IMR-90 (cell line): Measurements from ENCODE around the gene CD55. TPM values are rescaled to one million over a fixed set of nuclear protein-coding genes. Genes with fewer than 3 reads are reported as not detected.
A peak's percentile ranks its signal among the peaks of the same experiment; 100 is the strongest.

ENCODE experiments used
- ATAC-seq: fragments of 200-7000 bp; cut with Tn5 transposase; 2 replicates; pipeline ENCODE4 v1.9.1; 2020; ENCODE audit warnings: low read depth, mild to moderate bottlenecking, moderate library complexity
- BruUV-seq: library from RNA; stranded (reverse); fragments of 400-500 nt; replicated peaks from 2 replicates; lab custom pipeline; 2021; lab: Mats Ljungman, UMichigan
- CTCF ChIA-PET: fragments of 300-600 bp; formaldehyde crosslinking; extraction: SDS; loops from one replicate; lab custom pipeline; 2021; ENCODE audit warnings: antibody characterized with exemption; lab: Yijun Ruan, JAX
- POLR2A ChIA-PET: fragments of 300-600 bp; sonication (Branson Sonifier 250); formaldehyde crosslinking; loops from one replicate; lab custom pipeline; 2022; ENCODE audit warnings: antibody characterized with exemption; ENCODE audit not compliant: unreplicated experiment; lab: Charles Lee
- DNase-seq: peaks from one replicate; pipeline ENCODE4 v3.0.0; 2013
- H2AFZ ChIP-seq: replicated peaks from 2 replicates; pipeline ENCODE3; 2013; ENCODE audit warnings: low read length, mild to moderate bottlenecking; ENCODE audit not compliant: poor library complexity
- H2AK5ac ChIP-seq: 2 replicates; pipeline ENCODE4 v1.6.1; 2013; ENCODE audit warnings: low read depth, low read length, inconsistent platforms
- H2AK9ac ChIP-seq: replicated peaks from 2 replicates; pipeline ENCODE3; 2013; ENCODE audit warnings: mild to moderate bottlenecking, low read depth, low read length, moderate library complexity; ENCODE audit not compliant: poor library complexity
- H2BK120ac ChIP-seq: 2 replicates; pipeline ENCODE4 v1.6.1; 2013; ENCODE audit warnings: low read depth, low read length, inconsistent platforms
- H2BK15ac ChIP-seq: 3 replicates; pipeline ENCODE4 v1.6.1; 2013; ENCODE audit warnings: low read depth, low read length, inconsistent platforms
- H2BK20ac ChIP-seq: 2 replicates; pipeline ENCODE4 v1.6.1; 2013; ENCODE audit warnings: low read depth, mild to moderate bottlenecking, inconsistent platforms, low read length, moderate library complexity
- H2BK5ac ChIP-seq: 2 replicates; pipeline ENCODE4 v1.6.1; 2013; ENCODE audit warnings: mild to moderate bottlenecking, low read depth, low read length, inconsistent platforms; ENCODE audit not compliant: poor library complexity, severe bottlenecking
- H3K14ac ChIP-seq: replicated peaks from 2 replicates; pipeline ENCODE4 v1.6.1; 2013; ENCODE audit warnings: low read depth, low read length, inconsistent platforms
- H3K18ac ChIP-seq: 2 replicates; pipeline ENCODE4 v1.6.1; 2013; ENCODE audit warnings: low read depth, low read length, control low read depth
- H3K23ac ChIP-seq: 2 replicates; pipeline ENCODE4 v1.6.1; 2013; ENCODE audit warnings: low read depth, low read length, inconsistent platforms
- H3K27ac ChIP-seq: 2 replicates; pipeline ENCODE4 v1.5.1; 2013; ENCODE audit warnings: mild to moderate bottlenecking, control low read depth, low read length; ENCODE audit not compliant: insufficient read depth
- H3K27me3 ChIP-seq: 2 replicates; pipeline ENCODE4 v1.6.1; 2013; ENCODE audit warnings: low read length; ENCODE audit not compliant: control insufficient read depth, insufficient read depth
- H3K36me3 ChIP-seq: 2 replicates; pipeline ENCODE4 v1.6.1; 2013; ENCODE audit warnings: low read length, mixed read lengths; ENCODE audit not compliant: control insufficient read depth, insufficient read depth
- H3K4ac ChIP-seq: 2 replicates; pipeline ENCODE4 v1.6.1; 2013; ENCODE audit warnings: low read depth, low read length, inconsistent platforms
- H3K4me1 ChIP-seq: 2 replicates; pipeline ENCODE4 v1.6.1; 2013; ENCODE audit warnings: low read length, mixed read lengths; ENCODE audit not compliant: control insufficient read depth, insufficient read depth
- H3K4me2 ChIP-seq: 2 replicates; pipeline ENCODE4 v1.6.1; 2013; ENCODE audit warnings: low read depth, mild to moderate bottlenecking, control low read depth, low read length, moderate library complexity
- H3K4me3 ChIP-seq: 2 replicates; pipeline ENCODE4 v1.5.1; 2013; ENCODE audit warnings: low read depth, mild to moderate bottlenecking, control low read depth, low read length, moderate library complexity; ENCODE audit not compliant: insufficient read depth
- H3K56ac ChIP-seq: 2 replicates; pipeline ENCODE4 v1.6.1; 2013; ENCODE audit warnings: low read length, inconsistent platforms; ENCODE audit not compliant: insufficient read depth; ENCODE audit errors: extremely low read depth
- H3K79me1 ChIP-seq, 2 experiments: 2 replicates each; pipeline ENCODE4 v1.6.1; 2013; ENCODE audit warnings: low read length in 2 of 2, inconsistent platforms in 1 of 2, low read depth in 1 of 2
- H3K9ac ChIP-seq: 2 replicates; pipeline ENCODE4 v1.6.1; 2013; ENCODE audit warnings: low read depth, low read length, control low read depth
- H3K9me1 ChIP-seq: 2 replicates; pipeline ENCODE4 v1.6.1; 2013; ENCODE audit warnings: low read length, inconsistent platforms; ENCODE audit not compliant: insufficient read depth
- H3K9me3 ChIP-seq: 2 replicates; pipeline ENCODE4 v1.6.1; 2013; ENCODE audit warnings: low read length; ENCODE audit not compliant: control insufficient read depth, insufficient read depth
- H4K20me1 ChIP-seq: 2 replicates; pipeline ENCODE4 v1.6.1; 2013; ENCODE audit warnings: low read length, inconsistent platforms; ENCODE audit not compliant: insufficient read depth
- H4K5ac ChIP-seq: 2 replicates; pipeline ENCODE4 v1.6.1; 2013; ENCODE audit warnings: mild to moderate bottlenecking, low read depth, low read length, control low read depth
- H4K8ac ChIP-seq, 2 experiments: 2 replicates each; pipeline ENCODE4 v1.6.1; 2013; ENCODE audit warnings: low read depth in 2 of 2, low read length in 2 of 2, control low read depth in 1 of 2, inconsistent platforms in 1 of 2
- H4K91ac ChIP-seq: 2 replicates; pipeline ENCODE4 v1.6.1; 2013; ENCODE audit warnings: low read depth, low read length, inconsistent platforms; ENCODE audit not compliant: insufficient read depth
- BHLHE40 ChIP-seq: fragments of 150-350 bp; IDR thresholded peaks from 2 replicates; pipeline ENCODE4 v1.6.1; 2016; ENCODE audit warnings: mild to moderate bottlenecking, low read depth, low read length
- CHD1 ChIP-seq: IDR thresholded peaks from 2 replicates; pipeline ENCODE4 v1.6.1; 2012; ENCODE audit warnings: low read depth, low read length, improper control_type of control experiment
- MAFK ChIP-seq: IDR thresholded peaks from 2 replicates; pipeline ENCODE4 v1.6.1; 2012; ENCODE audit warnings: low read depth, low read length, improper control_type of control experiment
- MXI1 ChIP-seq: IDR thresholded peaks from 2 replicates; pipeline ENCODE4 v1.6.1; 2012; ENCODE audit warnings: low read depth, mild to moderate bottlenecking, low read length, moderate library complexity, borderline replicate concordance
- POLR2A ChIP-seq: IDR thresholded peaks from 2 replicates; pipeline ENCODE4 v1.6.1; 2012; ENCODE audit warnings: mild to moderate bottlenecking, low read depth, low read length
- RCOR1 ChIP-seq: IDR thresholded peaks from 2 replicates; pipeline ENCODE4 v1.6.1; 2012; ENCODE audit warnings: mild to moderate bottlenecking, low read length, improper control_type of control experiment; ENCODE audit not compliant: insufficient replicate concordance
- dilution Hi-C: fragments of 300-500 bp; cut with HindIII; formaldehyde crosslinking; loops from one replicate; pipeline ENCODE4 v1.14.3; 2018; ENCODE audit warnings: low sequenced_read_pairs; ENCODE audit not compliant: unreplicated experiment
- in situ Hi-C: fragments of 300-500 bp; cut with MboI; formaldehyde crosslinking; loops from 3 replicates; pipeline ENCODE4 v1.14.3; 2019; ENCODE audit warnings: low sequenced_read_pairs, inconsistent platforms, mixed read lengths
- intact Hi-C: fragments of 100-400 bp; cut with micrococcal nuclease; formaldehyde crosslinking; loops from 2 replicates; pipeline ENCODE4 v1.10.0; 2022
- polyA plus RNA-seq, 3 experiments: library from polyadenylated mRNA; depleted of rRNA; stranded (reverse); fragments of >200 nt; gene quantifications; 2 replicates each; pipeline ENCODE4 v1.2.3, GENCODE V29; 2012; ENCODE audit warnings: low replicate concordance in 1 of 3
- total RNA-seq: library from RNA; depleted of rRNA; stranded (reverse); fragments of >200 nt; gene quantifications from 2 replicates; pipeline ENCODE4 v1.2.3, GENCODE V29; 2012

CD55 gene
- total and polyA plus RNA-seq, 2 of the 4 experiments (the other 2 are of a cell fraction), result 6.6 to 11.5 TPM

- H3K18ac ChIP-seq, result no peak overlapping the region
- no peak overlapping the region for H3K4me2 ChIP-seq
- H3K9me3 ChIP-seq, result no peaks in the 10 kb centered on the region
- intact Hi-C loops (no loop called here), in situ Hi-C loops (no loop called here), dilution Hi-C loops (no loop called here)
- no peak overlapping the region for H4K8ac ChIP-seq
- H2BK5ac ChIP-seq, result no peak overlapping the region
- ChIA-PET CTCF (interaction anchor here (0.6 kb wide), 1 partner anchor 92 kb away, joined by 4 read pairs; no protein-coding TSS in a partner anchor), POLR2A (no interaction called here)
- BruUV-seq, result no TSS peak
- no peak overlapping the region for H3K4me3 ChIP-seq
- no peak overlapping the region for H2BK120ac ChIP-seq
- H3K4ac ChIP-seq, result no peak overlapping the region
- H2AFZ ChIP-seq, result no peak overlapping the region
- 0 out of 3 replicates have a peak overlapping the region, but pooled peaks have one; percentile 60 for H2BK15ac ChIP-seq
- H4K91ac ChIP-seq, result no peak overlapping the region
- no peaks in the 10 kb centered on the region for H3K27me3 ChIP-seq
- no peak overlapping the region for H3K23ac ChIP-seq
- no peaks in the 10 kb centered on the region for H4K20me1 ChIP-seq
- H3K14ac ChIP-seq, result no peak overlapping the region
- H3K79me1 ChIP-seq, result no peaks in the 10 kb centered on the region
- no peak overlapping the region for H4K5ac ChIP-seq
- TF ChIP-seq BHLHE40, result no peak
- TF ChIP-seq MAFK, result no peak
- TF ChIP-seq CHD1, result no peak
- TF ChIP-seq RCOR1, result no peak
- no peak for TF ChIP-seq MXI1
- TF ChIP-seq POLR2A, result no peak
- no peak overlapping the region for H3K27ac ChIP-seq
- no peak for ATAC-seq
- H3K9me1 ChIP-seq, result peaks cover 6% of the 10 kb centered on the region
- no peak overlapping the region for H2AK5ac ChIP-seq
- no peaks in the 10 kb centered on the region for H3K36me3 ChIP-seq
- H2AK9ac ChIP-seq, result no peak overlapping the region
- H3K56ac ChIP-seq, result no peak overlapping the region
- peaks cover 2% of the 10 kb centered on the region for H3K4me1 ChIP-seq
- no peak overlapping the region for H2BK20ac ChIP-seq
- no peak overlapping the region for H3K9ac ChIP-seq
- DNase-seq, result no peak
Observed at GRCh38 chr1:207313131-207313530, 8.3 kb upstream of the CD55 start.
